GM11168 (cell line): ENCODE measurements around the gene DMBX1.

Source experiments
- in situ Hi-C: fragments of 300-500 bp; cut with MboI; formaldehyde crosslinking; loops from one replicate; pipeline ENCODE4 v1.12.0; 2022; ENCODE audit warnings: low sequenced_read_pairs; ENCODE audit not compliant: unreplicated experiment

Gene DMBX1

GRCh38 chr1:46458190-46458589 is 31.4 kb upstream of the DMBX1 start:
- in situ Hi-C loops = no loop called here

GRCh38 chr1:46458846-46459245 is 30.8 kb upstream of the DMBX1 start:
- in situ Hi-C loops = no loop called here

GRCh38 chr1:46459315-46459714 is 30.3 kb upstream of the DMBX1 start:
- in situ Hi-C loops = no loop called here

- in situ Hi-C loops = no loop called here
Measured at GRCh38 chr1:46461017-46461808, 28.4 kb upstream of the DMBX1 start.

GRCh38 chr1:46461809-46462448 is 27.7 kb upstream of the DMBX1 start:
- in situ Hi-C loops = no loop called here

- in situ Hi-C loops = no loop called here
Measured at GRCh38 chr1:46464013-46464548, 25.6 kb upstream of the DMBX1 start.

- in situ Hi-C loops = no loop called here
Measured at GRCh38 chr1:46464915-46465314, 24.7 kb upstream of the DMBX1 start.

- in situ Hi-C loops = no loop called here
Measured at GRCh38 chr1:46465981-46466476, 23.6 kb upstream of the DMBX1 start.

- in situ Hi-C loops = no loop called here
Measured at GRCh38 chr1:46466477-46467182, 23.0 kb upstream of the DMBX1 start.

- in situ Hi-C loops = no loop called here
Measured at GRCh38 chr1:46467183-46467504, 22.5 kb upstream of the DMBX1 start.

GRCh38 chr1:46469881-46470280 is 19.8 kb upstream of the DMBX1 start:
- in situ Hi-C loops = loop anchor here (10.0 kb wide), 1 partner anchor 55 kb away; no protein-coding TSS in a partner anchor

GRCh38 chr1:46471848-46472492 is 17.7 kb upstream of the DMBX1 start:
- in situ Hi-C loops = loop anchor here (10.0 kb wide), 1 partner anchor 53 kb away; no protein-coding TSS in a partner anchor

GRCh38 chr1:46472498-46473181 is 17.0 kb upstream of the DMBX1 start:
- in situ Hi-C loops = loop anchor here (10.0 kb wide), 1 partner anchor 52 kb away; no protein-coding TSS in a partner anchor

GRCh38 chr1:46473991-46474390 is 15.6 kb upstream of the DMBX1 start:
- in situ Hi-C loops = loop anchor here (10.0 kb wide), 1 partner anchor 51 kb away; no protein-coding TSS in a partner anchor

- in situ Hi-C loops = loop anchor here (10.0 kb wide), 1 partner anchor 50 kb away; no protein-coding TSS in a partner anchor
Measured at GRCh38 chr1:46474570-46474969, 15.1 kb upstream of the DMBX1 start.

GRCh38 chr1:46476673-46477072 is 13.0 kb upstream of the DMBX1 start:
- in situ Hi-C loops = loop anchor here (10.0 kb wide), 1 partner anchor 48 kb away; no protein-coding TSS in a partner anchor

GRCh38 chr1:46477153-46477929 is 12.3 kb upstream of the DMBX1 start:
- in situ Hi-C loops = loop anchor here (10.0 kb wide), 1 partner anchor 47 kb away; no protein-coding TSS in a partner anchor

- in situ Hi-C loops = loop anchor here (10.0 kb wide), 1 partner anchor 46 kb away; no protein-coding TSS in a partner anchor
Measured at GRCh38 chr1:46478721-46479485, 10.7 kb upstream of the DMBX1 start.
